HepG2 (cell line): ENCODE data around the gene SLC27A3.

Experiments used
- EP300 ChIP-seq, 3 experiments: sonication (generic) in 1 of 3; formaldehyde crosslinking in 1 of 3; IDR thresholded peaks; 2 replicates each; pipeline versions ENCODE4 v1.5.1 to v1.6.1; 2011 to 2020; ENCODE audit warnings: low read depth in 2 of 3, low read length in 2 of 3, borderline replicate concordance in 1 of 3, improper control_type of control experiment in 1 of 3, mild to moderate bottlenecking in 1 of 3, missing genetic modification reagents in 1 of 3, moderate library complexity in 1 of 3
- FOXA1 ChIP-seq, 2 experiments: fragments of 450-650 bp in 1 of 2; sonication (generic) in 1 of 2; formaldehyde crosslinking in 1 of 2; IDR thresholded peaks; 2 replicates each; pipeline versions ENCODE4 v1.4.0 to v1.6.1; 2016 to 2020; ENCODE audit warnings: missing genetic modification reagents in 1 of 2
- HMG20B ChIP-seq: conservative IDR thresholded peaks from 2 replicates; pipeline ENCODE4 v1.6.1; 2016; ENCODE audit warnings: missing genetic modification reagents, missing compliant biosample characterization
- MAFF ChIP-seq: IDR thresholded peaks from 2 replicates; pipeline ENCODE4 v1.6.1; 2011; ENCODE audit warnings: low read depth, low read length, improper control_type of control experiment
- POLR2AphosphoS5 ChIP-seq: IDR thresholded peaks from 2 replicates; pipeline ENCODE4 v1.6.1; 2012; ENCODE audit warnings: low read depth, low read length
- SAFB2 ChIP-seq: sonication (generic); formaldehyde crosslinking; IDR thresholded peaks from 2 replicates; pipeline ENCODE4 v1.5.1; 2020; ENCODE audit warnings: missing genetic modification reagents, low read depth, mild to moderate bottlenecking, borderline replicate concordance
- ZNF12 ChIP-seq: sonication (generic); formaldehyde crosslinking; IDR thresholded peaks from 2 replicates; pipeline ENCODE4 v1.5.0; 2020; ENCODE audit warnings: missing genetic modification reagents
- ZNF317 ChIP-seq: sonication (generic); formaldehyde crosslinking; IDR thresholded peaks from 2 replicates; pipeline ENCODE4 v1.5.0; 2020; ENCODE audit warnings: mild to moderate bottlenecking, missing genetic modification reagents
- ZNF879 ChIP-seq: sonication (generic); formaldehyde crosslinking; IDR thresholded peaks from 2 replicates; pipeline ENCODE4 v1.8.1; 2023; ENCODE audit warnings: missing genetic modification reagents

DNA sequence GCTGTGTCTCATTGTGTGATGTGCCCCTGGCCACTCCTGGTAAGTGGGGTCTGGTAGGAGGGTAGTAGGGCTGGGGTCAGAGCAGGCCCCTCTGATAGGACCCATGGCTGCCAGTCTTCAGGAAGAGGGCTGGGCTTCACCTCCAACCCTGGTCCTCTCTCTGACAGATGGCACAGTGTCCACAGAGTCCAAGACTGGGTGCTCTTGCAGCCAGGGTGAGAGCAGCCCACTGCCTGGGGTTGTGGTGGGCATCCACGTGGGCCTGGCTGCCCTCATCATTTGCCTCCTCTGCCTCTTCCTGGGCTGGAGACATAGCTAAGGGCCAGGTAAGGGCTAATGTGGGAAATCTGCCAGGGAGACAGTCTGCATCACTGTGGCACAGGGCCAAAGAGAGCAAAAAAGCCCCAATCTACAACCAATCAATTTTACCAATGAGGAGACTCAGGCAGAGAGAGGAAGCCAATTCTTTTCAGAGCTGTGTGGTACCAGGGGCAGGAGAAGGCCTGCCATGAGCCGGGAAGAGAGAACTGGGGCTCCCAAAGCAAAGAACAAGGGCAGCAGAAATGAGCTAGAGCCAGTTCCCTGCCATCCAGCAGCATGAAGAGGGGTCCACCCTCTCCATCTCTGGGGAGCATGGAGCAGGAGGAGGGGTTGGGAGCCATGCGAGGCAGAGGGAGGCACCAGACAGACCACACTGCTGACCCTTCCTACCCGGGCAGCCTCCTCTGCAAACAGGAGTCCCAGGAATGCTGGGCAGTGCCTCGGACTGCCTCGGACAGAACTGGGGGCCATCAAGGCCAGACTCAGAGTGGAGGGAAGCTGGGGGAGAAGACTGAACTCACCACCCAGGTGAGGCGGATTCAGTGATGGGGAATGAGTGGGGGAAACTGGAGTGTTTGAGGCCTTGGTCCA is 26.8 kb downstream of the SLC27A3 start:
- TF ChIP-seq SAFB2 (CRISPR knock-in tag) (no peak), POLR2AphosphoS5 (no peak), MAFF (no peak), EP300 (IDR thresholded peaks at IDR 0.05; ENCODE audit: low read depth in 2 of 2, low read length in 2 of 2) (no peak), EP300 (CRISPR knock-in tag; IDR thresholded peaks at IDR 0.05; ENCODE audit: borderline replicate concordance) (no peak), ZNF879 (CRISPR knock-in tag) (no peak), ZNF12 (no peak), ZNF317 (CRISPR knock-in tag) (no peak), HMG20B (CRISPR knock-in tag) (no peak), FOXA1 (IDR thresholded peaks at IDR 0.05) (no peak), FOXA1 (CRISPR knock-in tag; IDR thresholded peaks at IDR 0.05) (no peak)
